HG02840 (cell line): ENCODE data around the gene VAMP3.
A peak's percentile ranks its signal among the peaks of the same experiment; 100 is the strongest.
"Not testable (repeated sequence)": the region's sequence is repeated elsewhere in the genome, so short reads cannot be mapped to it uniquely, and the experiment has no call there.

Source experiments
- ATAC-seq: cut with Tn5 transposase; IDR thresholded peaks from one replicate; pipeline ENCODE4 v1.9.1; 2021; ENCODE audit warnings: mild to moderate bottlenecking, moderate library complexity, moderate number of reproducible peaks; ENCODE audit not compliant: unreplicated experiment, low FRiP score

Gene VAMP3

DNA sequence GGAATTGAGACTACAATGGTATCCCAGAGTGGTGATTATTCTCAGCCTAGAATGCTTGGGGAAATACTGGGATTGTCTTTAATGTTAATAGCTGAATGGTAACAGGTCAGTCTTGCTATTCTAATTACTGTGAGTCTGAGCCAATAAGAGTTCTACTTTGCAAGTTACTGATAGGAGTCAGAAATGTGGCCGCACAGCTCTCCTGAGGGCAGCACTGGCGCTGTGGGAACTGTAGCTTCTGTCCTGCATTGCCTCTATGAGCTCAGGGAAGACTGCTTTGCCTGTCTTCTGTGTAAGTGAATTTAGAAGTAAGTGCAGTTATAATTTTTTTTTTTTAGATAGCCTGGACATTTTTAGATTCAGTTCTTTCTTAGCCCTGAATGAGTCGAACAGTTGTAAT, 10.0 kb upstream of the VAMP3 start:
- ATAC-seq = no peak

- ATAC-seq = no peak
Observed at GRCh38 chr1:7767176-7767575, 3.9 kb upstream of the VAMP3 start.

- no peak for ATAC-seq
Observed at GRCh38 chr1:7768583-7768982, 2.5 kb upstream of the VAMP3 start.

DNA sequence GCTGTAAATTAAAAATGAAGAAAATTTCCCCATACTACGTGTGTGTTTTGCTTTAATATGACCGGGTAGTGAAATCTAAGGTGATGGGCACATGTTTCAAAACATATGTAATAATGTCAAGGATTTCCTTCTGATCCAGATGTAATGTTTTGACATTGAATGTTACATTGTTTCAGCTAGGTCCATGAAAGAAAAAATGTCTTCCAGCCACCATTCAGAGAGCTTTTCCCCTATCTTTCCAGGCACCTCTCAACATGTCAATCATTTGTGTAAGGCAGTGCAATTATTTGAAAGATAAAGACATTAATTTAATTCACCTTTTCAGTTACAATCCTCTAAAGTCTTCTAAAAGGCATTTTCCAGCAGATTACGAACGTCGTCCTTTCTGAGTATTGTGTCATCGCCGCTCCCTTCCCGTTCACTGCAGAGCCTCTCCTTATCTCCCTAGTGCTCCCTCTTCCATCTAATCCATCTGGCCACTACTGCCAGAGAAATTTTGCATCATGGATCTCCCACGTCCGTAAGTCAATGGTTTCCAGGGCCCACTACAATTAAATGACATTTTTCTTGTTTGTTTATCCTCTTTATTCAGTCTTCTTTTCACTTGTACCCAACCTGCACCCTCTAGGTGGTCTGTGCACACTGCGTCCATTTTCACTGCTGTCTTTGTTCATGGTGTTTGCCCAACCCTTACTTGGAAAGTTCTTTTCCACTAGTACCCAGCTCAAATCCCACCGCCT, 1.3 kb upstream of the VAMP3 start:
- ATAC-seq = no peak

DNA sequence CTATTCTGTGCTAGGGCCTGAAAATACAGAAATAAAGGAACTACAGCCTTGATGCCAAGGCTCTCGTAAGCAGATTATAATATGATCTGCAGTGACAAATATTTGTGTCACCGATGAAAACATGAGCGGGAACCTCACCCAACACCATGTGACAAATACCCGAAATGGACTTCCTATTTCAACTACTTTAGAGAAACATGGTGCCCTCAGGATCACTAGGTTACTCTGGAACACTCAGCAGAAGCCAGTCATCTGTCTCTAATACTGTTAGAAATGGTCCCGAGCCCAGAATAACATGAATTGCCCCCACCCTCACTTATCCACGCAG, 463 bp upstream of the VAMP3 start:
- ATAC-seq = no peak

GRCh38 chr1:7771823-7772299, 765 bp downstream of the VAMP3 start:
- no peak for ATAC-seq

- ATAC-seq = no peak
Observed at GRCh38 chr1:7777591-7777990, 6.5 kb downstream of the VAMP3 start.

DNA sequence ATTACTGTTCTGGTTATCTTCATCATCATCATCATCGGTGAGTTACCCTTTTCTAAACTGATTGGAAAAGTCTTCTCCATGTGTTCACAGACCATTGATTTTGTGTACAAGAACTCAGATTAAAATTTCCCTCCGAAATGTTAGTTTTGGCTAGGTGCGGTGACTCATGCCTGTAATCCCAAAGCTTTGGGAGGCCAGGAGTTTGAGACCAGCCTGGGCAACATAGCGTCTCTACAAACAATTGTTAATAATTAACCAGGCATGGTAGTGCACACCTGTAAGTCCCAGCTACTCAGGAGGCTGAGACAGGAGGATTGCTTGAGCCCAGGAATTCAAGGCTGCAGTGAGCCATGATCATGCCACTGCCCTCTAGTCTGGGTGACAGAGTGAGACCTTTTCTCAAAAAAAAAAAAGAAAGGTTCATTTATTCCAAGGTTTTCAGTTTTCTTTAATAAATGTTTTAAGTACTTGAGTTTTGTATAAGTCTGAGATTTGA, 7.1 kb downstream of the VAMP3 start:
- no peak for ATAC-seq

DNA sequence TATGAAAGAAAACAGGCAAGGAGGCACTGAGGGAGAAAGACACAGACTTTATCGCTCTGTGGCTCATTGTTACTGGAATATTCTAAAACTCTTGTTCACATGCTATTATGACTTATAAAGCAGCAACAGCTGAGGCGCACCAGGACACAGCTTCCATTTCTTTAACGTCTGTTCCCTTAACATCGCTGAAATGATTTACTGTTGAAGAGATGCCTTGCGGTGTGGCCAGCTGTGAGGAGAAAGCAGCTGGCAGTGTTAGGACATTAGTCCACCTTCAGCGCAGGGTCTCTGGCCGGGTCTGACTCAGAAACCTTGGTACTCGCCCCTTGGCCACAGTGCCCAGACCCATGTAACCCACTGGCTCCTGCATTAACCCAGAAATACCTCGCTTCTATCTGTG, 9.9 kb downstream of the VAMP3 start:
- ATAC-seq = no peak

GRCh38 chr1:7781501-7781900, 10.4 kb downstream of the VAMP3 start:
- ATAC-seq = no peak

GRCh38 chr1:7781923-7782495, 10.9 kb downstream of the VAMP3 start:
- no peak for ATAC-seq

- no peak for ATAC-seq
Observed at GRCh38 chr1:7783178-7783711, 12.1 kb downstream of the VAMP3 start.

GRCh38 chr1:7783826-7784491, 12.9 kb downstream of the VAMP3 start, which contains the start of gene PER3:
Gene PER3 (plus strand): TSS chr1:7784291. CDS start chr1:7784878, 587 bp downstream.
- peak; percentile 92 for ATAC-seq

DNA sequence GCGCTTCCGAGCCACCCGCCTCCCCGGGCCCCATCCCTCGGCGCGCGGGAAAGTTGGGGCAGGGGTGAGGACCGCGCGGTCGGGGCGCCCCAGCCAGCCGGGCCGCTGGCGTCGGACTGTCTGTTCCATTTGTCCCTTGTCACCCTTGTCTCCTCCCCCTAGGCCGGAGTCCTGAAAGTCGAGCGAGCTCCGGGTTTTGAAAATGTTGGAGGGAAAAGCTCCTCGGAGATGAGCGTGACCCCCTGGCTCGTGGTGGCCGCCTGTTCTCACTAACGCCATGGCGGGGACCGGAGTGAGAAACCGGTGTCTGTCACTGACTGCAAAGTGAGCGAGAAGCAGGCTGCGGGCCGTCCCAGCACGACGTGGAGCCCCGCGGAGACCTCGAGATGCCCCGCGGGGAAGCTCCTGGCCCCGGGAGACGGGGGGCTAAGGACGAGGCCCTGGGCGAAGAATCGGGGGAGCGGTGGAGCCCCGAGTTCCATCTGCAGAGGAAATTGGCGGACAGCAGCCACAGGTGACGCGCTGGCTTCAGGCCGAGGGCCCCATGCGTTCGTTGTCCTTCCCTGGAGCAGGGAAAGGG, 13.5 kb downstream of the VAMP3 start:
- ATAC-seq = no peak

- no peak for ATAC-seq
Observed at GRCh38 chr1:7785108-7785507, 14.0 kb downstream of the VAMP3 start.

DNA sequence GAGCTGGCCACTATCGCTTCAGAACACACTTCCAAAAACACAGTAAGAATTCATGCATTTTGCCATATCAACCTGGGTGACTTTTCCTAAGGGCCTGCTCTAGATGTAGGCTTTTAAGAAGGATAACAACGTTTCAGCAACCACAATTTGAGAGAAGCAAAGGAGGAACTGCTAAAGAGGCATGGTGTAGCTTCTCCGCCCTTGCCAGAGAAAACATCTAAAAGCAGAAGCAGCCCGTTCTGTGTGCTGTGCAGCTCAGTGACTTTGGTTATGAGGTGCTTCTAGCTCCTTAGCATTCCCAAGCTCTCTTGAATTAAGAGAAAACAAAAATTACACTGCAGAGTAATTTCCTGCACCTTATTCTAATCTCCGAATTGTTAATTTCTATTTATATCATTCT, 15.7 kb downstream of the VAMP3 start:
- ATAC-seq = no peak

DNA sequence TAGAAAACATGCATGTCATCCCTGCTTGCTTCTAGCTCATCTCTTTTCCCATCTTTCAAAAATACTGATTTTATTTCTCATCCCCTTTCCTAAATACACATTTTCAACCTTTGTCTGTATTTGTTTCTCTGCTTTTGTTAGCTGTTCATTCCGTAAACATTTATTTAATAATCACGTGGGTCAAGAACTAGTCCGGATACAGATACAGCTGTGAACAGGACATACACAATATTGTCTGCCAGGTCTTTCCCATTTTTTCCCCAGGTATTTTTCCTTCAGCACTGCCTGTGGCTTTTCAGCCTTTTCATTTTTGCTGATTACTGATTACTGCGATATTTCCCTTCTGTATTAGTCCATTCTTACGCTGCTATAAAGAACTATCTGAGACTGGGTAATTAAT, 18.7 kb downstream of the VAMP3 start:
- ATAC-seq = no peak

GRCh38 chr1:7791027-7791426, 19.9 kb downstream of the VAMP3 start:
- not testable (repeated sequence) for ATAC-seq

- no peak for ATAC-seq
Observed at GRCh38 chr1:7795406-7795805, 24.3 kb downstream of the VAMP3 start.

- no peak for ATAC-seq
Observed at GRCh38 chr1:7805460-7805859, 34.4 kb downstream of the VAMP3 start.

- ATAC-seq = no peak
Observed at GRCh38 chr1:7808253-7808844, 37.3 kb downstream of the VAMP3 start.
